HPDE6-E6E7 (cell line): ENCODE data around the gene GGPS1.
"Not testable (repeated sequence)": the region's sequence is repeated elsewhere in the genome, so short reads cannot be mapped to it uniquely, and the experiment has no call there.

Experiments used
- DNase-seq: peaks from one replicate; pipeline ENCODE4 v3.0.0; 2011; ENCODE audit warnings: missing footprints; ENCODE audit errors: extremely low spot score

The GGPS1 gene

DNA sequence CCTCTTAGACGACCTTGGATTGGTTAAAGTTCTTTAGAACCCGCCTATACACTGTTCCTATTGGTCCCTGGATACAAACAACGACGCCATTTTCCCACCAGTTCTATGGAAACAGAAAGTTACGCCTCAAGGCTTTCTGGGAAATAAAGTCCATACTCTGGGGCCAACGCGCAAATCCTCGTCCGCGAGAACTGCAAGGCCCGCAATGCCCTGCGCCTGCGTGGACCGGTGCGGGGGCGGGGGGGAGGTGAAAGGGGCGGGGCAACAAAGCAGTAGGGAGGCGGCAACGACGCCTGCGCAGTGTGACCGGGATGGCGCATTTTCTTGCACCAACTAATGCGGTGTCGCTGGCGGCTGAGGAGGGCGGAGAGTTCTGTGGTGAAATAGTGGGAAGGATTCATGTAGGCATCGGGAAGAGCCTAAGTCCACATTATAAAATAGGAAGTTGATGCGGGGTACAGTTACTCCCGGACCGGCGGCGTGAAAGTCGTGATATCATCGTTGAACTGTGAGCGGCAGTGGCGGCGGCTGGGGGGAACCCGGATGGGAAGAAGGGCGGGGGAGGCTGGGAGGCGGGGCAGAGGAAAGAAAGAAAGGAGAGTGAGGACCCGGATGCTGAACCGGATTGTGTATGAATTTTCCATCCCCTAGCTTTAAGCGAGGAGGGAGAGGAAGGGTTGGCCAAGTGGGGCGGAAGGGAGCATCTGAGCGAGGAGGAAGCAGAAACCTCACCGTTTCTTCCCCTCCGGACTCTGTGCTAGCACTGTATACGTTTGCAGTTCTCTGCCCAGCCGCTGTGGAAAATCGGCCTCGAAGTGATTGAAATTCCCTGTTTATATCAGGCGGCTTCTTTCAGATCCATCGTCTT is at the start of gene GGPS1:
TSS of gene GGPS1 (plus strand) at position 300 of the 868 bp plus-strand sequence. CDS start 6,695 bp downstream, outside the sequence.
- peak; percentile 90 for DNase-seq

DNA sequence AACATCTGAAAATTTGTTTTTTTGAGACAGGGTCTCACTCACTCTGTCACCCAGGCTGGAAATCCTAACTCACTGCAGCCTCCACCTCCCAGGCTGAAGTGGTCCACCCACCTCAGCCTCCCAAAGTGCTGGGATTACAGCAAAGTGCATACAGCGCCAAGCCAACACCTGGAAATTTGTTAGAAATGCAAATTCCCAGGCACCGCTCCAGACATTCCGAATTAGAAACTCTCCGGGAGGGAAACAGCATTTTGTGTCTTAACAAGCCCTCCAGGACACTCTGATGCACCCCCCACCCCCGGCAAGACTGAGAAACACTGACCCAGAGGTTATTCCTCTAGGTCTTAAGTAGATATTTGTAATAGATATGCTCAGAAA is 49.5 kb upstream of the GGPS1 start:
- DNase-seq: no peak

DNA sequence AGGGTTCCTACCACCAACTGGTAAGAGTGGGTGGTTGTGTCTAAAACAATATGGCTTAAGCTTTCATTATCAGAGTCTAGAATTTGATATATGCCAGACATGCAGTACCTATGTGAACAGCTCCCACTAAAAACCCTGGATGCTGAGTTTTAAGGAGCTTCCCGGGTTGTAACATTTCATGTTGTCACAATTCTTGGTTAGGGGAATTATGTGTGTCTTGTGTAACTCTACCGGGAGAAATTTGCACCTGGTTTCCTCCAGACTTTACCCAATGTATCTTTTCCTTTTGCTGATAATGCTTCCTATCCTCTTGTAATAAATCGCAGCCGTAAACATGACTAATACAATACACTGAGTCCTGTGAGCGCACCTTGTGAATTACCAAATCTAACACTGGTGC is 48.7 kb upstream of the GGPS1 start:
- no peak for DNase-seq

DNA sequence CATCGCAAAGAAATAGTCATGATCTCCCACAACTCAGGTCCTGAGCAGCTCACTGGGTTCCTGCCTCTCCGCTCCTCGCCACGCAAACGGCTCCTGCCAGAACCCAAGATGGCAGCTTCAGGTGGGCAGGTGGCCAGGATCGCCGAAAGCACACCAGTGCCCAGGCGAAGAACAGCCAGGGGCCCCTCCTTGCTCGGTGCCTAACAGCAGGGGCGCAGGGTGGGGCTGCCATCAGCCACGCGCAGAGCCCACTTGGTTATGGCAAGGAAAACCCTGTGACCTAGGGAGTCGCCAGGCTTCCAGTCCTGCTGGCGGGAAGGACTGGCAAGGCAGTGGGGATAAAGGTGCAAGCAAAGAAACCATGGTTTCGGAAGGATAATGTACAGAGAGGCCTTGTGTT is 47.9 kb upstream of the GGPS1 start:
- no peak for DNase-seq

DNA sequence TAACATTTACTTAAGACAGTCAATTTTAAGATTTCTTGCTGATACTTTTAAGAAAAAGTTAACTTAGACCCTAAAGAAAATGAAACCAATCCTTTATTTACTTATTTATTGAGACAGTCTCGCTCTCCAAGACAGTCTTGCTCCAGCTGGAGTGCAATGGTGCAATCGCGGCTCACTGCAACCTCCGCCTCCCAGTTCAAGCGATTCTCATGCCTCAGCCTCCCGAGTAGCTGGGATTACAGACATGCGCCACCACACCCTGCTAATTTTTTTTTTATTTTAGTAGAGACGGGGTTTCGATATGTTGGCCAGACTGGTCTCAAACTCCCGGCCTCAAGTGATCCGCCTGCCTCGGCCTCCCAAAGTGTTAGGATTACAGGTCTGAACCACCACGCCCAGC is 44.7 kb upstream of the GGPS1 start:
- not testable (repeated sequence) for DNase-seq

DNA sequence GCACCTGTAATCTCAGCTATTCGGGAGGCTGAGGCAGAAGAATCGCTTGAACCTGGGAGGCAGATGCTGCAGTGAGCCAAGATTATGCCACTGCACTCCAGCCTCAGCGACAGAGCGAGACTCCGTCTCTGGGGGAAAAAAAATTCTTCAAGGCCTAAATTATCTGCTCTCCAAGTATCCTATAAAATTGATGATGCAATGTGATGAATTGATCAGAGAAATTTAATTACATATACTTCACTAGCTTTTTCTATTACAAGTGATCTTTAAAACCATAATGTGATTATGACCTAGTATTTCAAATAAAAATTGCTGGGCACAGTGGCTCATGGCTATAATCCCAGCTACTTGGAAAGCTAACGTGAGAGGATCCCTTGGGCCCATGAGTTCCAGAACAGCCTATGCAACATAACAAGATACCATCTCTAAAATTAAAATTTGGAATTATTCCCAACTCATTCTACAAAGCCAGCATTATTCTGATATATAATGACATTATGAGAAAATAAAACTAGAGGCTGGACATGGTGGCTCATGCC is 44.1 kb upstream of the GGPS1 start:
- DNase-seq: no peak

DNA sequence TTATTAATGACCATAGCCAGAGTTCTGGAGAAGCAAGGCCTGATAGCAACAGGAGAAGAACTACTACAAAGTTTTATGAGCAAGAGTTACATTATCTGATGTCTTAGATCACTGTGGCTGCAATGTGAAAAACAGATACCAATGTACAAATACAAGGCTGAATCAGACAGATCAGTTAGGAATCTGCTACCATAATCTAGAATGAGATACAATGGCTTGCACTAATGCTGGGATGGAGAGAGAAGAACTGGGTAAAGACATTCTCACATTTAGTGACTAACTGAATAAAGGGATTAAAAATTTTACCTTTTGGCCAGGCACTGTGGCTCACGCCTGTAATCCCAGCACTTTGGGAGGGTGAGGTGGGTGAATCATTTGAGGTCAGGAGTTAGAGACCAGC is 41.7 kb upstream of the GGPS1 start:
- DNase-seq: no peak

DNA sequence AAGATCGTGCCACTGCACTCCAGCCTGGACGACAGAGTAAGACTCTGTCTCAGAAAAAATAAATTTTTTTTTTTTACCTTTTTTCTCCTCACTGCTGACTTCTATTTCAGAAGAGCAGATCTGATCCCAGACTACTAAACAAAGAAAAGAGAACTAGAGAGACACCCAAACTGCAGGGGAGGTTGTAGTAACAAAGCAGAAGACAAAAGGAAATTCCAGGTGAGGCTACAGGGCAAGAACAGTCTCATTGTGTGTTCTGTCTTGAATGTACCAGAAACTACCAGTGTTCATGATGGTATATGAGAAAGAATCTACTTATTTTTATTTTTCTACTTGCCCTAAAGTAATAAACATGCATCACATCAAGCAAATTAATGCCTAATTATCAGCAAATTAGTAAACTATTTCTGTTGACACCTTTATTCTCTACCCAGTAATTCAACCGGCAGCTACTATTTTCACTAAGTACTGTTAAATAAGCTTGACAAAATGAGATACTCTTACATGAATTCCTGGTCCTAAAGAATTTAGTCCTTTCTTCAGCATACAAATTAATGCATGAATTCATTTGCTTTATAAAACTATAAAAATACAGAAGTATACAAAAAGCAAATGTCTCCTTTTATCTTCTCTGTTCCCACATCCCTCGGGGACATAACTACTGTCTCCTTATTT is 41.0 kb upstream of the GGPS1 start:
- no peak for DNase-seq

DNA sequence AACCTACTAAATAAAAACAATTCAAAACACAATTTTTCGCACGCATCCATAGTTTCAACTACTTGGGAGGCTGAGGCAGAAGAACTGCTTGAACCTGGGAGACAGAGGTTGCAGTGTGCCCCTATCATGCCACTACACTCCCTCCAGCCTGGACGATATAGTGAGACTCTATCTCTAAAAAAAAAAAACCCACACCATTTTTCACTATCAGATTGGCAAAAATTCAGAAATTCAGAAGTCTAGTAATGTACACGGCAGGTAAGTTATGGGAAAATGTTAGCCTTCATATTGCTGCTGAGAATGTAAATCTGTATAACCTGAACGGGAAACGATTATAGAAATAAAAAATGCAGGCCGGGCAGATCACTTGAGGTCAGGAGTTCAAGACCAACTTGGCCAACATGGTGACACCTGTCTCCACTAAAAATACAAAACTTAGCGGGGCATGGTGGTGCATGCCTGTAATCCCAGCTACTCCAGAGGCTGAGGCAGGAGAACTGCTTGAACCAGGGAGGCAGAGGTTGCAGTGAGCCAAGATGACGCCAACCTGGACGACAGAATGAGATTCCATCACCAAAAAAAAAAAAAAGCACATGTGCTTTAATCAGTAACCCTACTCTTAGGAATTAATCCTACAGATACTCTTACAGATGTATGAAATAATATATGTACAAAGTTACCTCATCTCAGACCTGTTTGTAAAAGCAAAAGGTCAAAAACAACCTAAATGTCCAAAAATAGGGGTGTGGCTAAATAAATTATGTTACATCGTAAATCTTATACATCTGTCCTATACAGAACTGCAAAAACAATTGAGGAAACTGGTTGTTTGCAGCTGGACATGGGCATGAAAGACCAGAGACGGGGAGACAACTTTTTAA is 38.3 kb upstream of the GGPS1 start:
- no peak for DNase-seq

DNA sequence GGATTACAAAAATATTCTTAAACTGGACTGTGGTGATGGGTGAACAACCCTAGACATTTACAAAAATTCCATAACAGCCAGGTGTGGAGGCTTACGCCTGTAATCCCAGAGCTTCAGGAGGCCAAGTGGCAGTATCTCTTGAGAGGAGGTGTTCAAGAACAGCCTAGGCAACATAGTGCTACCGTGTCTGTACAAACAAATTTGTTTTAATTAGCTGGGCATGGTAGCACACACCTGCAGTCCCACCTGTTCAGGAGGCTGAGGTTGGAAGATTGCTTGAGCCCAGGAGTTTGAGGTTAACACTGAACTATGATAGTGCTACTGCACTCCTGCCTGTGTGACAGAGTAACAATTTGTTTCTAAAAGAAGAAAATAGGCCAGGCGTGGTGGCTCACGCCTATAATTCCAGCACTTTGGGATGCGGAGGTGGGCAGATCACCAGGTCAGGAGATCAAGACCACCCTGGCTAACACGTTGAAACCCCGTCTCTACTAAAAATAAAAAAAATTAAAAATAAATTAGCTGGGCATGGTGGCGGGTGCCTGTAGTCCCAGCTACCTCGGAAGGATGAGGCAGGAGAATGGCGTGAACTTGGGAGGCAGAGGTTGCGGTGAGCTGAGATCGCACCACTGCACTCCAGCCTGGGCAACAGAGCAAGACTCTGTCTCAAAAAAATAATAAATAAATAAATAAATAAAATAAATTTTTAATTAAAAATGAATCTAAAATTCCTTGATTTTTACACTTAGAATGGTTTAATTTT is 37.4 kb upstream of the GGPS1 start:
- DNase-seq: no peak

DNA sequence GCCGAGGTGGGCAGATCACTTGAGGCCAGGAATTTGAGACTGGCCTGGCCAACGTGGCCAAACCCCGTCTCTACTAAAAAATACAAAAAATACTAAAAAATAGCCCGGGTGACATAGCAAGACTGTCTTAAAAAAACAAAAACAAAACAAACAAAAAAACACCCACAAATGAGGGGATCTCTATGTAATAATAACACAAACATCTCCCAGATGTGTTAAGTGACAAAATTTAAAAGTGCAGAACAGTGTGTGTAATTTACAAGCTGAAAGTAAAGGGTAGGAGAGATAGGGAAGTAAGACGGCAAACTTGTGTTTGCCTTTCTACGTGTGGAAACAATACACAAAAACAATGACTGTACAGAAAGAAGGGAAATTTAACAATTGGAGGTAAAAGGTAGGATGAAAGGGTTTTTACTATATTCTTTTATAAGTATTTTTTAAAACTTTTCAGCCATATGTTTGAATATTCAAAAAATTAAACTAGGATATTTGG is 36.7 kb upstream of the GGPS1 start:
- no peak for DNase-seq

DNA sequence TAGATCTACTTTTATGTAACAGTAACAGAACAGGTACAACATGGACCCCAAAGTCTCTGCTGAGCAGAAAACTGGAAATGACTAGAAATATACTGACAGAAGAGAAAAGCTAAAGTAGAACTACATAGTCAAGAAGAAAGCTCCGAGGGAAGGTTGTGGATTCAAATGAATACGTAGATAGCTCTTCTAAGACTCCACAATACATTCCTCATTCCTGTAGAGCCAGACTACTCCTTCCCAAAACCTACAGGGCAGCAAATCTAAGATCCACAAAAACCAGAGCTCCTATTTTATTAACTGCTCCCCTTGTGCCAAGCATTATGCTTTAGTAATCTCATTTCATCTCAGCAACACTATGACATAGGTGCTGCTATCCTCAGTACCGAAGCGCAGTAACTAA is 35.6 kb upstream of the GGPS1 start:
- no peak for DNase-seq

DNA sequence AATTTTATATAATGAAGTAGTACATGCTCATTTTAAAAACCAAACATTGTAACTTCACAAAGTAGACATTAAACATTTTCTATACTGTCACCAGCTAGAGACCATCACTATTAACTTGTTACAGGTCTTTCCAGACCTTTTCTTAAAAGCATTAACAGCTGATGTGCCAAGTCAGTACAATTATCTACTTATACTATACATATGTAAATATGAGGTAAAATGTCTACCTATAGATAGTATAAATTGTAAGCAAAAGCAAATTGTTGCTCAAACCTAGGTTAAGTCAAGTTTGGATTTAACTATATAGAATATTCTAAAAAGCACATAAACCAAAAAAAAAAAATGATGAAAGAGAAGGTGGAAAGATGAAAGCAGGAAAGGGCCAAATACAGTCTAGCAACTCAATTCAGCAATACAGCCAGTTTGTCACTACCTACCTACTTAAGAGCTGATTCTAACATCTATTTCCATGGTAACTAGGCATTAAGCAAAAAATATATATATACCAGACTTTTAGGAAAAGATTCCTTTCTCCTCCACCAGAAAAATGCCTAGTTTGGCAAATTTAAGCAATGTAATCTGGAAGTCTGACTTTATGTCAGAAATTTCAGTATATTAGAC is 34.9 kb upstream of the GGPS1 start:
- DNase-seq: no peak

DNA sequence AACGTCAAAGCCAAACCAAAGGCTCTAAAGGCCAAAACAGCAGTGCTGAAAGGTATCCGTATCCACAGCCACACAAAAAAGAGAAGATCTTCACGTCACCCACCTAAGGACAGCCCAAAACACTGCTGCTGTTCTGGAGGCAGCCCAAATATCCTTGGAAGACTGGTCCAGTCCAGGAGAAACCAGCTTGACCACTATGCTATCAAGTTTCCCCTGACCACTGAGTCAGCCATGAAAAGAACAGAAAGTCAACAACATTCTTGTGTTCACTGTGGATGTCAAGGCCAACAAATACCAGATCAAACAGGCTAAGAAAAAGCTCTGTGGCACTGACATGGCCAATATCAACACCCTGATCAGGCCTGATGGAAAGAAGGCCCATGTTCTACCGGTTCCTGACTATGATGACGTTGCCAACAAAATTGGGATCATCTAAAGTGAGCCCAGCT is 32.4 kb upstream of the GGPS1 start:
- DNase-seq: peak; percentile 19

DNA sequence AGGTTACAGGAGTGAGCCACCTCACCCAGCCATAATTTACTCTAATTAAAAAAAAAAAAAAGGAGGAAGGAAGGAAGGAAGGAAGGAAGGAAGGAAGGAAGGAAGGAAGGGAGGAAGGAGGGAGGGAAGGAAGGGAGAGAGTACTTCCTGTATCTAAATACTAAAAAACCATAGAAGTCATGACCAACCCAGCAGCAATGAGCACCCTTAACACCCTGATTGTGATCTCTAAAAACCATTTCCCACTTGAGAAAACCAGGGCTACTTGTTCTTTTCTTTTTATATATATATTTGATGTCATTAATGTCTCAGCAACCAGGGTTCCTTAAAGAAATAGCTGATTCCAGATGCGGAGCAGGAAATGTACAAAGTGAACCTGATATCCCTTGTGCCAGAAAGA is 31.6 kb upstream of the GGPS1 start:
- DNase-seq: no peak

DNA sequence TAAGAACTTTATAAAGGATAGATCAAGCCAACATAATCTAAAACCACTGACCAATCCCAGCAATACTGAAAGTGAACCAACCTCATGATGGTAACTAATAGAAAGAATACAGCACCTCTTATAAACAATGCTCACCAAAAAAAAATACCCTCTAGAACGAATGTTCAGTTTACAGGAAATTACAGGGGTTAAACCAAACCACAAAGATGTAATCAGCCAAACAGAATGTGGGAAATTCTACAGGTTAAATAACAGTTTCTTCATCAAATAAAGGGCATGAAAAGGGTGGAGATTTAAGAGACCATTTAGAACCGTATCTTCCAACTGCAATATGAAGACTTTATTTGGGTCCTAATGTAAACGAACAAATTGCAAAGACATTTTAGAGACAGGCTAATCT is 30.8 kb upstream of the GGPS1 start:
- no peak for DNase-seq

DNA sequence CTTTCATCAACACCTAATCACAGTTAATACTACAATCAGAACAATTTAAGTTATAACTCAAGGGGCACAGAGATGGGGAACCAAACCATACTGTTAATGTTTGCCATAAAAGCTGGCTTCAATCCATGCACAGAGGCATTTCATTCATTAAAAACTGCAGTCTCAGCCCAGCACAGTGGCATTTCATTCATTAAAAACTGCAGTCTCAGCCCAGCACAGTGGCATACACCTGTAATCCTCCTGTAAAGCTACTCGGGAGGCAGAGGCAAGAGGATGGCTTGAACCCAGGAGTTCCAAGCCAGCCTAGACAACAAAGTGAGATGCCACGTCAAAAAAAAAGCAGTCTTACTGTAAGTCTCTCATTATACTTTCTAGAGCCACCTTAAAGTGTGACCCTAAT is 29.6 kb upstream of the GGPS1 start:
- no peak for DNase-seq

DNA sequence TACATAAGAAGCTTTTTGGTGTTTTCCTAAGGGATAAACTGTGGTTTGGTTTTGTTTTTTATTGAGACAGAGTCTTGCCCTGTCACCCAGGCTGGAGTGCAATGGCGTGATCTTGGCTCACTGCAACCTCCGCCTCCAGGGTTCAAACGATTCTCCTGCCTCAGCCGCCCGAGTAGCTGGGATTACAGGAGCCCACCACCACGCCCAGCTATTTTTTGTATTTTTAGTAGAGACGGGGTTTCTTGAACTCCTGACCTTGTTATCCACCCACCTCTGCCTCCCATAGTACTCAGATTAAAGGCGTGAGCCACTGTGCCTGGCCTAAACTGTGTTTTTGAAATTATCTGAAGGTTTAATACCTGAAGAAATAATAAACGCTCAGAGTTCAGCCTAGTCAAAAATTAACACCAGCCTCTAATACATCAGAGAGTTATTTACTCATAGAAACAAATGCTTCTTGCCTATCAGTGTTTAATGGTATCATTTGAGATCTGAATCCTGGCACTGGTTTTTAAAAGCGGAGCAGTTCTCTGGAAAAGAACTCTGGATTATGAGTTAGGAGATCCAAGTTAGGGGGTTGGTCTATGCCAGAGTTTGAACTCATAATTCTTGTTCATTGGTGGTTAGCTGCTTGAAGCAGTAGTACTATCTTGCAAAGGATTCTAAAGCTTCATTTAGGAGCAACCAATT is 29.1 kb upstream of the GGPS1 start:
- DNase-seq: no peak

DNA sequence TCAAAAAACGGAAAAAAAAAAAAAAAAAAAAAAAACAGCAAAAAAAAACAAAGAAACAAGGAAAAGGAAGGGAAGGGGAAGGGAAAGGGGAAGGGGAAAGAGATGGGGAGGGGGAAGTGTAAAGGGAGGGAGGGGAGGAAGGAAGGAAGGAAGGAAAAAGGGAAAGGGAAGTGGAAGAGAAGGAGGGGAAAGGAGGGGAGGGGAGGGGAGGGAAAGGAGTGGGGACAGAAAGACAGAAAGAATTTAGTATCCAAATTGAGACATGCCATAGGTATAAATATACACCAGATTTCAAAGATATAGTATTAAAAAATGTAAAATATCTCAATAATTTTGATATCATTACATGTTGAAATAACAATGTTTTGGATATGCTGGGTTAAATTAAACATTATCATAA is 26.2 kb upstream of the GGPS1 start:
- no peak for DNase-seq
